Mesenchymal stem cell (in vitro differentiated cells and primary cell): Measurements from ENCODE around the gene APOL4.

Experiments
- DNase-seq: peaks from one replicate; pipeline ENCODE4 v3.0.0-alpha.2; 2013
- H2AFZ ChIP-seq: one replicate; pipeline ENCODE4 v1.6.1; 2013; ENCODE audit warnings: low read depth, mild to moderate bottlenecking, control low read depth, inconsistent platforms, low read length, moderate library complexity
- H2AK5ac ChIP-seq: 2 replicates; pipeline ENCODE4 v1.6.1; 2013; ENCODE audit warnings: low read length, moderate library complexity, mild to moderate bottlenecking, inconsistent platforms; ENCODE audit not compliant: severe bottlenecking
- H2BK120ac ChIP-seq: one replicate; pipeline ENCODE4 v1.6.1; 2013; ENCODE audit warnings: low read depth, mild to moderate bottlenecking, inconsistent platforms, low read length, moderate library complexity
- H2BK12ac ChIP-seq, 2 experiments: one replicate each; pipeline ENCODE4 v1.6.1; 2013; ENCODE audit warnings: inconsistent platforms in 2 of 2, low read length in 2 of 2, mild to moderate bottlenecking in 2 of 2, moderate library complexity in 2 of 2, control low read depth in 1 of 2
- H2BK15ac ChIP-seq: one replicate; pipeline ENCODE4 v1.6.1; 2013; ENCODE audit warnings: mild to moderate bottlenecking, low read depth, inconsistent platforms; ENCODE audit not compliant: poor library complexity, severe bottlenecking
- H2BK5ac ChIP-seq: 2 replicates; pipeline ENCODE4 v1.6.1; 2013; ENCODE audit warnings: low read depth, mild to moderate bottlenecking, low read length, control low read depth, inconsistent platforms; ENCODE audit not compliant: poor library complexity, severe bottlenecking
- H3K14ac ChIP-seq, 2 experiments: one replicate each; pipeline ENCODE4 v1.6.1; 2013; ENCODE audit warnings: inconsistent platforms in 2 of 2, low read length in 2 of 2, control low read depth in 1 of 2, mild to moderate bottlenecking in 1 of 2, moderate library complexity in 1 of 2
- H3K18ac ChIP-seq, 2 experiments: one replicate each; pipeline ENCODE4 v1.6.1; 2013; ENCODE audit warnings: inconsistent platforms in 2 of 2, low read length in 2 of 2, control low read depth in 1 of 2, low read depth in 1 of 2, mild to moderate bottlenecking in 1 of 2
- H3K23ac ChIP-seq, 2 experiments: one replicate each; pipeline ENCODE4 v1.6.1; 2013; ENCODE audit warnings: inconsistent platforms in 2 of 2, low read length in 2 of 2, mild to moderate bottlenecking in 2 of 2, moderate library complexity in 2 of 2, control low read depth in 1 of 2
- H3K27ac ChIP-seq: 2 replicates; pipeline ENCODE4 v1.5.1; 2013; ENCODE audit warnings: mild to moderate bottlenecking, moderate library complexity, low read length, control low read depth, inconsistent platforms; ENCODE audit not compliant: poor library complexity, severe bottlenecking
- H3K27me3 ChIP-seq, 2 experiments: 2 replicates each; pipeline versions ENCODE4 v1.6.1 to v1.7.0; 2013; ENCODE audit warnings: low read length in 2 of 2, mild to moderate bottlenecking in 2 of 2, moderate library complexity in 2 of 2, control low read depth in 1 of 2, inconsistent platforms in 1 of 2; ENCODE audit not compliant: control insufficient read depth in 1 of 2, insufficient read depth in 1 of 2
- H3K36me3 ChIP-seq, 2 experiments: 2 replicates each; pipeline versions ENCODE4 v1.6.1 to v1.7.0; 2013; ENCODE audit warnings: low read length in 2 of 2, control low read depth in 1 of 2, inconsistent platforms in 1 of 2, low read depth in 1 of 2, mild to moderate bottlenecking in 1 of 2; ENCODE audit not compliant: insufficient read depth in 2 of 2, control insufficient read depth in 1 of 2
- H3K4ac ChIP-seq, 2 experiments: one replicate each; pipeline ENCODE4 v1.6.1; 2013; ENCODE audit warnings: inconsistent platforms in 2 of 2, low read length in 2 of 2, mild to moderate bottlenecking in 2 of 2, moderate library complexity in 2 of 2, control low read depth in 1 of 2, low read depth in 1 of 2
- H3K4me1 ChIP-seq: 2 replicates; pipeline ENCODE4 v1.6.1; 2013; ENCODE audit warnings: low read depth, low read length, control low read depth; ENCODE audit not compliant: control insufficient read depth, insufficient read depth
- H3K4me2 ChIP-seq: 2 replicates; pipeline ENCODE4 v1.6.1; 2013; ENCODE audit warnings: low read length, mild to moderate bottlenecking, inconsistent platforms; ENCODE audit not compliant: poor library complexity, severe bottlenecking
- H3K4me3 ChIP-seq, 2 experiments: 2 replicates each; pipeline versions ENCODE4 v1.5.1 to v1.7.0; 2013; ENCODE audit warnings: low read length in 2 of 2, mild to moderate bottlenecking in 2 of 2, control low read depth in 1 of 2, low read depth in 1 of 2; ENCODE audit not compliant: insufficient read depth in 1 of 2
- H3K79me1 ChIP-seq: replicated peaks from 2 replicates; pipeline ENCODE4 v1.6.1; 2013; ENCODE audit warnings: mild to moderate bottlenecking, control low read depth, low read length, inconsistent platforms; ENCODE audit not compliant: poor library complexity, severe bottlenecking
- H3K9ac ChIP-seq: 2 replicates; pipeline ENCODE4 v1.7.0; 2013; ENCODE audit warnings: mild to moderate bottlenecking, low read length, moderate library complexity
- H3K9me3 ChIP-seq: 2 replicates; pipeline ENCODE4 v1.7.0; 2013; ENCODE audit warnings: mild to moderate bottlenecking, low read length; ENCODE audit not compliant: control insufficient read depth
- H4K8ac ChIP-seq: one replicate; pipeline ENCODE4 v1.6.1; 2013; ENCODE audit warnings: inconsistent platforms, mild to moderate bottlenecking, low read length, moderate library complexity
- H4K91ac ChIP-seq: one replicate; pipeline ENCODE4 v1.6.1; 2013; ENCODE audit warnings: mild to moderate bottlenecking, low read length, inconsistent platforms
- WGBS: methylation state at CpG from one replicate; pipeline ENCODE4 v1.1.7; 2013; ENCODE audit warnings: mixed read lengths; 5-methylcytosine and 5-hydroxymethylcytosine counted together

Gene APOL4

DNA sequence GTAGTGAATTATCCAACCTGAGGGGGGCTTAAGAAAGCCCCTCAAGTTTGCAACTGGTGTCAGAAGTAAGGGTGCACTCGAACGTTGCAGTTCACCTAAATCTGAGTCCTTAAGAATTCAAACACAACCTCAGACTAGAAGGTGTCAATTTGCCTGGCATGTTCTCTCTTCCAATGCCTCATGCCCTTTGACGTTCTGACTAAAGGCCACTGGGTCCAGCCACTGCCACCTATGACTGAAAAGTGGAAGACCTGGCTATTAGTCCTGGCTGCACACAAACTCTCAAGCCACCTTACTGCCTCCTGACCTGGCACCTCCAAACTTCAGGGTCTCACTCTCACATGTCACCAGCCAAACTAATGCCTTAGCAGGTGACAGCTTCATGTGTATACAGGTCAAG, 8.0 kb downstream of the APOL4 start:
- no peak overlapping the region for H3K4me3 ChIP-seq
- H3K4me2 ChIP-seq, result no peak overlapping the region

GRCh38 chr22:36193171-36193570, 8.4 kb downstream of the APOL4 start:
- WGBS, result 91% methylated on average over 3 of the region's 3 CpGs
- peaks cover 0 to 20% of the 10 kb centered on the region in 2 experiments for H3K27me3 ChIP-seq
- H3K36me3 ChIP-seq, result no peaks in the 10 kb centered on the region
- H2BK120ac ChIP-seq, result no peak overlapping the region
- no peak overlapping the region for H2AK5ac ChIP-seq
- DNase-seq, result no peak
- H2AFZ ChIP-seq, result no peak overlapping the region
- no peak overlapping the region for H2BK5ac ChIP-seq
- no peak overlapping the region for H2BK12ac ChIP-seq
- H3K4me2 ChIP-seq, result no peak overlapping the region
- H4K91ac ChIP-seq, result no peak overlapping the region
- no peak overlapping the region for H3K4me3 ChIP-seq
- no peak overlapping the region for H3K4ac ChIP-seq
- no peak overlapping the region for H4K8ac ChIP-seq
- no peaks in the 10 kb centered on the region for H3K9me3 ChIP-seq
- H3K23ac ChIP-seq, result no peak overlapping the region
- H2BK15ac ChIP-seq, result no peak overlapping the region
- H3K79me1 ChIP-seq, result no peaks in the 10 kb centered on the region
- H3K14ac ChIP-seq, result no peak overlapping the region
- no peak overlapping the region for H3K18ac ChIP-seq
- H3K27ac ChIP-seq, result no peak overlapping the region
- no peak overlapping the region for H3K9ac ChIP-seq
- H3K4me1 ChIP-seq, result peaks cover 13% of the 10 kb centered on the region

More for the DNA sequence above, 8.0 kb downstream of the APOL4 start:
- H3K18ac ChIP-seq, result no peak overlapping the region
- H2BK15ac ChIP-seq, result no peak overlapping the region
- no peak overlapping the region for H2AK5ac ChIP-seq
- H3K9ac ChIP-seq, result no peak overlapping the region
- H3K9me3 ChIP-seq, result no peaks in the 10 kb centered on the region
- peaks cover 13% of the 10 kb centered on the region for H3K4me1 ChIP-seq
- H3K27ac ChIP-seq, result no peak overlapping the region
- H2BK120ac ChIP-seq, result no peak overlapping the region
- H4K8ac ChIP-seq, result no peak overlapping the region
- H4K91ac ChIP-seq, result no peak overlapping the region
- no peak overlapping the region for H3K4ac ChIP-seq
- no peak overlapping the region for H2BK5ac ChIP-seq
- H2BK12ac ChIP-seq, result no peak overlapping the region
- H3K79me1 ChIP-seq, result no peaks in the 10 kb centered on the region
- WGBS, result 46% methylated on average over 3 of the region's 3 CpGs
- no peaks in the 10 kb centered on the region for H3K36me3 ChIP-seq
- no peak for DNase-seq
- no peak overlapping the region for H3K14ac ChIP-seq
- peaks cover 0 to 16% of the 10 kb centered on the region in 2 experiments for H3K27me3 ChIP-seq
- H2AFZ ChIP-seq, result no peak overlapping the region
- H3K23ac ChIP-seq, result no peak overlapping the region

GRCh38 chr22:36192542-36192941, 9.1 kb downstream of the APOL4 start:
- no peak overlapping the region for H3K4me3 ChIP-seq
- H3K14ac ChIP-seq, result no peak overlapping the region
- H3K9ac ChIP-seq, result no peak overlapping the region
- DNase-seq, result no peak
- H4K91ac ChIP-seq, result no peak overlapping the region
- H3K4me2 ChIP-seq, result no peak overlapping the region
- no peak overlapping the region for H2BK15ac ChIP-seq
- H3K27ac ChIP-seq, result no peak overlapping the region
- H3K79me1 ChIP-seq, result no peaks in the 10 kb centered on the region
- 71% methylated on average over 4 of the region's 4 CpGs for WGBS
- no peak overlapping the region for H2BK12ac ChIP-seq
- no peak overlapping the region for H3K4ac ChIP-seq
- H4K8ac ChIP-seq, result no peak overlapping the region
- no peak overlapping the region for H2AFZ ChIP-seq
- H3K18ac ChIP-seq, result no peak overlapping the region
- peaks cover 0 to 21% of the 10 kb centered on the region in 2 experiments for H3K27me3 ChIP-seq
- H2BK120ac ChIP-seq, result no peak overlapping the region
- peaks cover 10% of the 10 kb centered on the region for H3K4me1 ChIP-seq
- no peak overlapping the region for H3K23ac ChIP-seq
- H2BK5ac ChIP-seq, result no peak overlapping the region
- no peaks in the 10 kb centered on the region for H3K9me3 ChIP-seq
- H3K36me3 ChIP-seq, result no peaks in the 10 kb centered on the region
- no peak overlapping the region for H2AK5ac ChIP-seq

- Histone ChIP-seq H2AK5ac (no peak overlapping the region), H4K8ac (no peak overlapping the region), H3K9ac (no peak overlapping the region), H4K91ac (no peak overlapping the region), H2BK5ac (no peak overlapping the region), H3K9me3 (no peaks in the 10 kb centered on the region), H2BK120ac (no peak overlapping the region), H3K4me3 (no peak overlapping the region), H3K79me1 (no peaks in the 10 kb centered on the region), H2BK15ac (no peak overlapping the region), H2BK12ac (no peak overlapping the region), H3K4me1 (peaks cover 5% of the 10 kb centered on the region), H3K23ac (no peak overlapping the region), H3K4ac (no peak overlapping the region), H3K27me3 (peaks cover 0 to 23% of the 10 kb centered on the region in 2 experiments), H2AFZ (no peak overlapping the region), H3K4me2 (no peak overlapping the region), H3K27ac (no peak overlapping the region), H3K36me3 (no peaks in the 10 kb centered on the region), H3K18ac (no peak overlapping the region), H3K14ac (peak overlapping the region in 1 of 2 experiments; percentile 89)
- 82% methylated on average over 17 of the region's 17 CpGs for WGBS
- no peak for DNase-seq
Measured at GRCh38 chr22:36191106-36191836, 10.3 kb downstream of the APOL4 start.
